HG02943 (cell line): ENCODE data around the gene SNX14.

Experiments
- ATAC-seq: cut with Tn5 transposase; IDR thresholded peaks from one replicate; pipeline ENCODE4 v1.9.1; 2021; ENCODE audit warnings: mild to moderate bottlenecking, low read depth, moderate library complexity; ENCODE audit not compliant: unreplicated experiment

Gene SNX14

GRCh38 chr6:85469276-85470022 lies 124.2 kb downstream of the SNX14 start:
- ATAC-seq: no peak

GRCh38 chr6:85468326-85468725 lies 125.3 kb downstream of the SNX14 start:
- ATAC-seq: no peak

GRCh38 chr6:85465762-85466161 lies 127.9 kb downstream of the SNX14 start:
- peak; percentile 52 for ATAC-seq

GRCh38 chr6:85464722-85465150 lies 128.9 kb downstream of the SNX14 start:
- no peak for ATAC-seq

GRCh38 chr6:85464260-85464644 lies 129.4 kb downstream of the SNX14 start:
- ATAC-seq: no peak

- no peak for ATAC-seq
Measured at GRCh38 chr6:85463621-85464259, 129.9 kb downstream of the SNX14 start.

- ATAC-seq: no peak
Measured at GRCh38 chr6:85462673-85463072, 131.0 kb downstream of the SNX14 start.

- peak; percentile 12 for ATAC-seq
Measured at GRCh38 chr6:85461798-85462170, 131.9 kb downstream of the SNX14 start.

GRCh38 chr6:85460921-85461797 lies 132.5 kb downstream of the SNX14 start:
- peak; percentile 76 for ATAC-seq

- ATAC-seq: no peak
Measured at GRCh38 chr6:85460154-85460920, 133.3 kb downstream of the SNX14 start.

- ATAC-seq: no peak
Measured at GRCh38 chr6:85459224-85459901, 134.3 kb downstream of the SNX14 start.

GRCh38 chr6:85458782-85459181 lies 134.9 kb downstream of the SNX14 start:
- ATAC-seq: no peak

- ATAC-seq: no peak
Measured at GRCh38 chr6:85458184-85458583, 135.5 kb downstream of the SNX14 start.

GRCh38 chr6:85456782-85457181 lies 136.9 kb downstream of the SNX14 start:
- ATAC-seq: no peak
